ENCODE measurements around the gene WDR48. TPM values are rescaled to one million over a fixed set of nuclear protein-coding genes. Genes with fewer than 3 reads are reported as not detected.

WDR48 gene
- total and polyA plus RNA-seq, 9 of the 15 experiments (the other 6 are each of a cell fraction or from before 2014, with no cell fraction given): 26.6 to 70.6 (median 48.0) TPM

GRCh38 chr3:39126532-39127071 lies 74.8 kb downstream of the WDR48 start (continued):
- TF ChIP-seq REST (IDR thresholded peaks at IDR 0.05; ENCODE audit: borderline replicate concordance): peak; percentile 93
- TF ChIP-seq REST (CRISPR knock-in tag; IDR thresholded peaks at IDR 0.05; ENCODE audit: low read depth): no peak
- TF ChIP-seq IFI16 (CRISPR knock-in tag; IDR thresholded peaks at IDR 0.05): no peak
- peak; percentile 90 for TF ChIP-seq SMC3 (conservative IDR thresholded peaks at IDR 0.05; ENCODE audit: insufficient read depth, low read depth, low read length)
- peak; percentile 58; the same call in 1 of the 2 replicates for TF ChIP-seq HMBOX1 (IDR thresholded peaks at IDR 0.05)
- TF ChIP-seq ZBTB12 (CRISPR knock-in tag; IDR thresholded peaks at IDR 0.05): no peak
- TF ChIP-seq RCOR1 (IDR thresholded peaks at IDR 0.05; ENCODE audit: borderline replicate concordance in 1 of 2, low read depth in 2 of 2, low read length in 2 of 2): peak in 1 of 2 experiments; percentile 32; a peak in 1 of 4 replicates
- TF ChIP-seq LEF1 (IDR thresholded peaks at IDR 0.05): no peak
- 0 out of 2 replicates have a peak, but pooled peaks have one; percentile 38 for TF ChIP-seq JUN (IDR thresholded peaks at IDR 0.05; ENCODE audit: borderline replicate concordance, low read depth, low read length)
- TF ChIP-seq JUN (CRISPR knock-in tag; IDR thresholded peaks at IDR 0.05; ENCODE audit: borderline replicate concordance): no peak
- TF ChIP-seq NFIC (IDR thresholded peaks at IDR 0.05): peak; percentile 14; the same call in 1 of the 2 replicates
- no peak for TF ChIP-seq CREBBP (IDR thresholded peaks at IDR 0.05; ENCODE audit: low read depth, low read length)
- no peak for TF ChIP-seq BRD4 (IDR thresholded peaks at IDR 0.05)
- no peak for TF ChIP-seq CCAR2 (IDR thresholded peaks at IDR 0.05; ENCODE audit: low read depth, low read length)
- TF ChIP-seq HDAC1 (IDR thresholded peaks at IDR 0.05): peak in 1 of 2 experiments; percentile 40; a peak in 1 of 4 replicates
- peak; percentile 89 for TF ChIP-seq CC2D1A (IDR thresholded peaks at IDR 0.05)
- TF ChIP-seq GTF2E2 (tag; IDR thresholded peaks at IDR 0.05): no peak
- 0 out of 2 replicates have a peak, but pooled peaks have one; percentile 26 for TF ChIP-seq MAFK (IDR thresholded peaks at IDR 0.05; ENCODE audit: low read length)
- TF ChIP-seq DPF2 (IDR thresholded peaks at IDR 0.05): 0 out of 2 replicates have a peak, but pooled peaks have one; percentile 16
- TF ChIP-seq TCF15 (CRISPR knock-in tag; IDR thresholded peaks at IDR 0.05): no peak
